ENCODE results near the gene CSGALNACT2.
"Not testable (repeated sequence)": the region's sequence is repeated elsewhere in the genome, so short reads cannot be mapped to it uniquely, and the experiment has no call there.

The CSGALNACT2 gene

DNA sequence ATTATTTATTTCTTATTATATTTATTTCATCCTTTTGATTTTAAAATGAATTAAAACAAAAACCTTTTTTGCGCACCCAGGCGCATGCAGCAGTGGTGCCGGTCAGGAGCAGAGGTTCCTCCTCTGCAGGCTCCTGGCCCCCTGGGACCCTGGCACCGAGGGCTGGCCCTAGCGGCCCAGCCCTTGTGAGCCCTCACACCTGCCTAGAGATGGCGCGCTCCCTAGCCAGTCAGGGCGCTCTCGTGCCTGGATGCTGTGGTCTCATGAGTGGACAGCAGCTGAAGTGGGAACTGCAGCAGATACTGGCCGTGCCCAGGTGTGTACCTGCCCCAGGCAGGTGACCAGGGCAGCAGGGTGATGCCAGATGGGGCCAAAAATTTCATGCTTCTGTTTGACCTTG lies 47.6 kb upstream of the CSGALNACT2 start:
- Histone ChIP-seq H3K27me3 (ENCODE audit: low read length) (no peaks in the 10 kb centered on the region), H3F3A (ENCODE audit: insufficient read depth) (no peaks in the 10 kb centered on the region), H3K27ac (ENCODE audit: low read depth, low read length) (no peak overlapping the region), H3K9me3 (ENCODE audit: insufficient read depth, low read length) (no peaks in the 10 kb centered on the region), H2AFZ (ENCODE audit: low read depth, low read length, severe bottlenecking) (no peak overlapping the region), H3K4me2 (ENCODE audit: low read depth, low read length, poor library complexity, severe bottlenecking) (no peak overlapping the region), H3K79me2 (ENCODE audit: insufficient read depth, low read length) (no peaks in the 10 kb centered on the region), H3K36me3 (ENCODE audit: low read length) (no peaks in the 10 kb centered on the region), H3K4me3 (ENCODE audit: insufficient read depth, low read length, poor library complexity, severe bottlenecking) (no peak overlapping the region), H3K9ac (ENCODE audit: low read length) (no peak overlapping the region), H3K9me2 (replicated peaks; ENCODE audit: insufficient read depth, low read length) (no peaks in the 10 kb centered on the region), H4K20me1 (ENCODE audit: low read depth, low read length) (no peaks in the 10 kb centered on the region)
- no peak for TF ChIP-seq EZH2phosphoT487 (conservative IDR thresholded peaks at IDR 0.05; ENCODE audit: low read length)
- TF ChIP-seq, protein P1, sequence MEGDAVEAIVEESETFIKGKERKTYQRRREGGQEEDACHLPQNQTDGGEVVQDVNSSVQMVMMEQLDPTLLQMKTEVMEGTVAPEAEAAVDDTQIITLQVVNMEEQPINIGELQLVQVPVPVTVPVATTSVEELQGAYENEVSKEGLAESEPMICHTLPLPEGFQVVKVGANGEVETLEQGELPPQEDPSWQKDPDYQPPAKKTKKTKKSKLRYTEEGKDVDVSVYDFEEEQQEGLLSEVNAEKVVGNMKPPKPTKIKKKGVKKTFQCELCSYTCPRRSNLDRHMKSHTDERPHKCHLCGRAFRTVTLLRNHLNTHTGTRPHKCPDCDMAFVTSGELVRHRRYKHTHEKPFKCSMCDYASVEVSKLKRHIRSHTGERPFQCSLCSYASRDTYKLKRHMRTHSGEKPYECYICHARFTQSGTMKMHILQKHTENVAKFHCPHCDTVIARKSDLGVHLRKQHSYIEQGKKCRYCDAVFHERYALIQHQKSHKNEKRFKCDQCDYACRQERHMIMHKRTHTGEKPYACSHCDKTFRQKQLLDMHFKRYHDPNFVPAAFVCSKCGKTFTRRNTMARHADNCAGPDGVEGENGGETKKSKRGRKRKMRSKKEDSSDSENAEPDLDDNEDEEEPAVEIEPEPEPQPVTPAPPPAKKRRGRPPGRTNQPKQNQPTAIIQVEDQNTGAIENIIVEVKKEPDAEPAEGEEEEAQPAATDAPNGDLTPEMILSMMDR (IDR thresholded peaks at IDR 0.05; ENCODE audit: insufficient read depth, low read length, poor library complexity, severe bottlenecking), result no peak

DNA sequence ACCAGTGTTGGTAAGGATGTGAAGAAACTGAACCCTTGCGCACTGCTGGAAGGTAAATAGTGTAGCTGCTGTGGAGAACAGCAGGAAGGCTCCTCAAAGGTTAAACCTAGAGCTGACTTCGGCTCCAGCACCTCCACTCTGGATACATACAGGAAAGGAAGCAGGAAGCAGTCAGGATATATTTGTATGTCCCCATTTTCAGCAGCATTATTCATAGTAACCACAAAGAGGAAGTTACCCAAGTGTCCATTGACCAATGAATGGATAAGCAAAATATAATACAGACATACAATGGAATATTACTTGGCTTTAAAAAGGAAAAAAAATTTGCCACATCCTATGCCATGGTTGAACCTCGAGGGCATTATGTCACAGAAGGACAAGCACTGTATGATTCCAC lies 46.4 kb upstream of the CSGALNACT2 start:
- no peak overlapping the region for H3K4me3 ChIP-seq (ENCODE audit: insufficient read depth, low read length, poor library complexity, severe bottlenecking)
- TF ChIP-seq EZH2phosphoT487 (conservative IDR thresholded peaks at IDR 0.05; ENCODE audit: low read length), result no peak
- TF ChIP-seq, protein P1 (IDR thresholded peaks at IDR 0.05; ENCODE audit: insufficient read depth, low read length, poor library complexity, severe bottlenecking), result no peak
- no peaks in the 10 kb centered on the region for H3K9me3 ChIP-seq (ENCODE audit: insufficient read depth, low read length)
- H3K27me3 ChIP-seq (ENCODE audit: low read length), result no peaks in the 10 kb centered on the region
- H4K20me1 ChIP-seq (ENCODE audit: low read depth, low read length), result no peaks in the 10 kb centered on the region
- no peaks in the 10 kb centered on the region for H3K79me2 ChIP-seq (ENCODE audit: insufficient read depth, low read length)
- no peak overlapping the region for H3K9ac ChIP-seq (ENCODE audit: low read length)
- H2AFZ ChIP-seq (ENCODE audit: low read depth, low read length, severe bottlenecking), result no peak overlapping the region
- no peaks in the 10 kb centered on the region for H3F3A ChIP-seq (ENCODE audit: insufficient read depth)
- no peak overlapping the region for H3K27ac ChIP-seq (ENCODE audit: low read depth, low read length)
- no peaks in the 10 kb centered on the region for H3K36me3 ChIP-seq (ENCODE audit: low read length)
- no peak overlapping the region for H3K4me2 ChIP-seq (ENCODE audit: low read depth, low read length, poor library complexity, severe bottlenecking)
- H3K9me2 ChIP-seq (replicated peaks; ENCODE audit: insufficient read depth, low read length), result no peaks in the 10 kb centered on the region

DNA sequence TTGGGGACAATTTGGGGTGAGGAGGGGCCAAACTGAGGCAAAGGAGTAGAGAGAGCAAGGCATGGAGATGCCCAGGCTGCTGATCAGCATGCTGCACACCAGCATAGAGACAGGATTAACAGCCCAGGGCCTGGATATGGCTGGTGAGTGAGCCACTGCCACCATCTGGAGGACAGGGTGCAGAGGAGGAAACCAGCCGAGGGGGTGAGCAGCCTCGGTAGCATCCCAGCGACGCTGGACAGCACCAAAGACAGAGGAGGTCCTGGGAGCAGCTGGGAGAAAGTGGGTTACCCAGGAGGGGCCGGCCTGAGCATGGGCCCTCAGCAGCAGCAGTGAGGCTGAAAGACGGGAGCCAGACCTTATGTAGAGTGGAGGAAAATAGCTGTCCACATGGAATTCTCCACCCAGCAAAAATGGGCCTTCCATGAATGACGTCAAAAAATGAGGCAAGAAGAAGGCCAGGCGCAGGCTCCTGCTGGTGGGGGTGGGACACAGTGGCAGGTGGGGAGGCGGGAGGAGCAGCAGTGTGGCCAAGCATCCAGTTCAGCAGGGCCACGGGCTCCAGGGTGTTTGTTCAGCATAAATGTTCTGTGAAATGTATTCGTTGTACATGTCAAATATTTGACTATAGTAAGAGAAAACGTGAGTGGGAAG lies 44.7 kb upstream of the CSGALNACT2 start:
- Histone ChIP-seq H3K4me3 (ENCODE audit: insufficient read depth, low read length, poor library complexity, severe bottlenecking) (no peak overlapping the region), H3K9ac (ENCODE audit: low read length) (no peak overlapping the region), H3F3A (ENCODE audit: insufficient read depth) (no peaks in the 10 kb centered on the region), H2AFZ (ENCODE audit: low read depth, low read length, severe bottlenecking) (no peak overlapping the region), H3K79me2 (ENCODE audit: insufficient read depth, low read length) (no peaks in the 10 kb centered on the region), H3K27me3 (ENCODE audit: low read length) (no peaks in the 10 kb centered on the region), H4K20me1 (ENCODE audit: low read depth, low read length) (no peaks in the 10 kb centered on the region), H3K36me3 (ENCODE audit: low read length) (no peaks in the 10 kb centered on the region), H3K27ac (ENCODE audit: low read depth, low read length) (no peak overlapping the region), H3K4me2 (ENCODE audit: low read depth, low read length, poor library complexity, severe bottlenecking) (no peak overlapping the region), H3K9me3 (ENCODE audit: insufficient read depth, low read length) (no peaks in the 10 kb centered on the region), H3K9me2 (replicated peaks; ENCODE audit: insufficient read depth, low read length) (no peaks in the 10 kb centered on the region)
- TF ChIP-seq EZH2phosphoT487 (conservative IDR thresholded peaks at IDR 0.05; ENCODE audit: low read length), result no peak

DNA sequence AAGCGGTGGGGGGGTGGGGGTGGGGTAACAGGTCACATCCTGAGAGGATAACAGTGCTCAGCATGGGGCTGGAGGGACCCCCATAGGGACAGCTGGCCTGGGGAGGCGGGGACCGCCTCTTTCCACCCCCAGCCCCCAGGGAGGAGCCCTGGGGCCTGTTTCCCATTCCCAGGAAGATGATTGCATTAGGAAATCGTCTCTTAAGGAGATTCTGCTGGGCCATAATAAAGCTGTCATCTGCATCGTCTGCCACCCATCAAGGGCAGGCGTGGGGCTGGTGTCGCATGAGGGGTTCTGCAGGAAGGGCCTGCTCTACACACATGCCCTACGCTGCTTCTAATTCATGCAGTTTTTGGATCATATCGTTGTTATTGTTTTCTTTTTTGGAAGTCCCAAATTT lies 44.2 kb upstream of the CSGALNACT2 start:
- Histone ChIP-seq H3K9me3 (ENCODE audit: insufficient read depth, low read length) (no peaks in the 10 kb centered on the region), H4K20me1 (ENCODE audit: low read depth, low read length) (no peaks in the 10 kb centered on the region), H3K4me3 (ENCODE audit: insufficient read depth, low read length, poor library complexity, severe bottlenecking) (no peak overlapping the region), H3K79me2 (ENCODE audit: insufficient read depth, low read length) (no peaks in the 10 kb centered on the region), H3K27me3 (ENCODE audit: low read length) (no peaks in the 10 kb centered on the region), H3K27ac (ENCODE audit: low read depth, low read length) (no peak overlapping the region), H3K4me2 (ENCODE audit: low read depth, low read length, poor library complexity, severe bottlenecking) (no peak overlapping the region), H3K36me3 (ENCODE audit: low read length) (no peaks in the 10 kb centered on the region), H2AFZ (ENCODE audit: low read depth, low read length, severe bottlenecking) (no peak overlapping the region), H3F3A (ENCODE audit: insufficient read depth) (no peaks in the 10 kb centered on the region), H3K9me2 (replicated peaks; ENCODE audit: insufficient read depth, low read length) (no peaks in the 10 kb centered on the region), H3K9ac (ENCODE audit: low read length) (no peak overlapping the region)
- TF ChIP-seq, protein P1 (IDR thresholded peaks at IDR 0.05; ENCODE audit: insufficient read depth, low read length, poor library complexity, severe bottlenecking), result no peak
- no peak for TF ChIP-seq EZH2phosphoT487 (conservative IDR thresholded peaks at IDR 0.05; ENCODE audit: low read length)

DNA sequence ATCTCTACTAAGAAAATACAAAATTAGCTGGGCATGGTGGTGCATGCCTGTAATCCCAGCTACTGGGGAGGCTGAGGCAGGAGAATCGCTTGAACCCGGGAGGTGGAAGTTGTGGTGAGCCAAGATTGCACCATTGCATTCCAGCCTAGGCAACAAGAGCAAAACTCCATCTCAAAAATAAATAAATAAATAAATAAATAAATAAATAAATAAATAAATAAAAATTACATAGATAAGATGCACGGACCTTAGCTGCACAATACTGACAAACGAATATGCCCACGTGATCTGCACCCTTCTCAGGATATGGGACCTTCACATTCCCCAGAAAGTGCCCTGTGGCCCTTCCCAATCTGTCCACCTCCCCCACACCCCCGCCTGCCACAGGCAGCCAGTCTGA lies 38.9 kb upstream of the CSGALNACT2 start:
- H3K36me3 ChIP-seq (ENCODE audit: low read length); H4K20me1 ChIP-seq (ENCODE audit: low read depth, low read length); H3K27ac ChIP-seq (ENCODE audit: low read depth, low read length); H3F3A ChIP-seq (ENCODE audit: insufficient read depth); H3K4me2 ChIP-seq (ENCODE audit: low read depth, low read length, poor library complexity, severe bottlenecking); H3K79me2 ChIP-seq (ENCODE audit: insufficient read depth, low read length); H2AFZ ChIP-seq (ENCODE audit: low read depth, low read length, severe bottlenecking); H3K9ac ChIP-seq (ENCODE audit: low read length); H3K27me3 ChIP-seq (ENCODE audit: low read length); H3K9me3 ChIP-seq (ENCODE audit: insufficient read depth, low read length); H3K4me3 ChIP-seq (ENCODE audit: insufficient read depth, low read length, poor library complexity, severe bottlenecking); H3K9me2 ChIP-seq (replicated peaks; ENCODE audit: insufficient read depth, low read length): not testable (repeated sequence)

Measured in SU-DHL-6 (cell line).